Lower lobe of right lung (tissue), 2 donors: ENCODE results near the gene ISG20L2. TPM values are rescaled to one million over a fixed set of nuclear protein-coding genes. Genes with fewer than 3 reads are reported as not detected.

ENCODE experiments used
- ATAC-seq, 2 donors: fragments of 200-7000 bp; cut with Tn5 transposase; one replicate each; pipeline ENCODE4 v1.9.1; 2020 to 2022; ENCODE audit warnings: mild to moderate bottlenecking in 2 of 2, moderate library complexity in 2 of 2
- DNase-seq: peaks from one replicate; pipeline ENCODE4 v3.0.0-alpha.2; 2020
- H3K27ac ChIP-seq: fragments of 200-600 bp; one replicate; pipeline ENCODE4 v1.8.0; 2022
- H3K27me3 ChIP-seq: fragments of 200-600 bp; one replicate; pipeline ENCODE4 v1.8.0; 2022; ENCODE audit warnings: low read depth
- H3K36me3 ChIP-seq: fragments of 200-600 bp; one replicate; pipeline ENCODE4 v1.8.0; 2022; ENCODE audit warnings: mild to moderate bottlenecking
- H3K4me1 ChIP-seq: fragments of 200-600 bp; one replicate; pipeline ENCODE4 v1.8.0; 2022
- H3K4me3 ChIP-seq: fragments of 200-600 bp; one replicate; pipeline ENCODE4 v1.8.0; 2022; ENCODE audit warnings: mild to moderate bottlenecking
- H3K9me3 ChIP-seq: fragments of 200-600 bp; one replicate; pipeline ENCODE4 v1.8.0; 2022
- CTCF ChIP-seq: fragments of 200-600 bp; IDR thresholded peaks from one replicate; pipeline ENCODE4 v1.8.0; 2022; ENCODE audit warnings: antibody characterized with exemption, mild to moderate bottlenecking
- intact Hi-C: fragments of 100-400 bp; cut with DNase I; formaldehyde crosslinking; loops from one replicate; pipeline ENCODE4 v1.11.0; 2022
- total RNA-seq: library from RNA; stranded (reverse); fragmentation: NEBNext Ultra II Directional; extraction: Animal tissue kit (Norgen Biotek cat#: 25700); gene quantifications from one replicate; pipeline ENCODE4 v1.2.1, GENCODE V29; 2021
- donor health status: DM: no; HTN: yes; CAD: no; lungs with severe emphysema.

Gene ISG20L2
- total RNA-seq, 1 donor from 2014 or later: 22.6 TPM

GRCh38 chr1:156709757-156710489 is 18.6 kb downstream of the ISG20L2 start:
- Histone ChIP-seq H3K4me3 (no peak overlapping the region), H3K27me3 (peaks cover 14% of the 10 kb centered on the region), H3K9me3 (no peaks in the 10 kb centered on the region), H3K36me3 (no peaks in the 10 kb centered on the region), H3K27ac (no peak overlapping the region), H3K4me1 (peaks cover 31% of the 10 kb centered on the region)
- DNase-seq (no peak), ATAC-seq (peak; percentile 12 to 36)
- TF ChIP-seq CTCF: no peak
- intact Hi-C loops: no loop called here

GRCh38 chr1:156709031-156709430 is 19.5 kb downstream of the ISG20L2 start:
- Histone ChIP-seq H3K27me3 (peaks cover 22% of the 10 kb centered on the region), H3K9me3 (no peaks in the 10 kb centered on the region), H3K4me3 (no peak overlapping the region), H3K27ac (no peak overlapping the region), H3K36me3 (no peaks in the 10 kb centered on the region), H3K4me1 (peaks cover 38% of the 10 kb centered on the region)
- ATAC-seq: no peak
- intact Hi-C loops: no loop called here
- no peak for DNase-seq
- TF ChIP-seq CTCF: no peak

GRCh38 chr1:156708218-156708661 is 20.3 kb downstream of the ISG20L2 start:
- Histone ChIP-seq H3K27ac (no peak overlapping the region), H3K4me3 (no peak overlapping the region), H3K27me3 (peaks cover 30% of the 10 kb centered on the region), H3K4me1 (peaks cover 38% of the 10 kb centered on the region), H3K36me3 (no peaks in the 10 kb centered on the region), H3K9me3 (no peaks in the 10 kb centered on the region)
- intact Hi-C loops: no loop called here
- no peak for ATAC-seq
- no peak for DNase-seq
- TF ChIP-seq CTCF: no peak

- H3K4me3 ChIP-seq: no peak overlapping the region
- H3K36me3 ChIP-seq: no peaks in the 10 kb centered on the region
- no peaks in the 10 kb centered on the region for H3K9me3 ChIP-seq
- TF ChIP-seq CTCF: no peak
- no peak for ATAC-seq
- DNase-seq: no peak
- no peak overlapping the region for H3K27ac ChIP-seq
- H3K27me3 ChIP-seq: peaks cover 36% of the 10 kb centered on the region
- peaks cover 38% of the 10 kb centered on the region for H3K4me1 ChIP-seq
- intact Hi-C loops: no loop called here
These were observed 20.9 kb downstream of the ISG20L2 start for GRCh38 chr1:156707417-156708217.

- DNase-seq: peak; percentile 53
- intact Hi-C loops: no loop called here
- H3K9me3 ChIP-seq: no peaks in the 10 kb centered on the region
- peaks cover 41% of the 10 kb centered on the region for H3K27me3 ChIP-seq
- peaks cover 38% of the 10 kb centered on the region for H3K4me1 ChIP-seq
- peak overlapping the region; percentile 47 for H3K4me3 ChIP-seq
- peak; percentile 35 to 40 for ATAC-seq
- TF ChIP-seq CTCF: no peak
- H3K27ac ChIP-seq: peak overlapping the region; percentile 64
- no peaks in the 10 kb centered on the region for H3K36me3 ChIP-seq
These were observed 21.7 kb downstream of the ISG20L2 start for GRCh38 chr1:156706657-156707416.
